Adrenal gland (tissue), 12 donors: ENCODE results near the gene SH2D7. TPM values are rescaled to one million over a fixed set of nuclear protein-coding genes. Genes with fewer than 3 reads are reported as not detected.

ENCODE experiments used
- DNase-seq, 7 donors: peaks; one replicate each; pipeline ENCODE4 v3.0.0-alpha.2; 2019 to 2020
- H3K27ac ChIP-seq, 5 donors: fragments of 200-600 bp; sonication (generic) in 4 of 5; 1 replicate in 3 of 5; 2 replicates in 2 of 5; pipeline versions ENCODE4 v1.5.1 to v1.8.0; 2016 to 2020; ENCODE audit warnings: mild to moderate bottlenecking in 1 of 5
- H3K27me3 ChIP-seq: fragments of 200-600 bp; 2 replicates; pipeline ENCODE4 v1.8.0; 2021
- H3K36me3 ChIP-seq, 2 donors: fragments of 200-600 bp; replicated peaks in 1 of 2; 1 replicate in 1 of 2; 2 replicates in 1 of 2; pipeline versions ENCODE4 v1.5.1 to v1.8.0; 2018 to 2022
- H3K4me1 ChIP-seq, 2 donors: fragments of 200-600 bp; replicated peaks in 1 of 2; 1 replicate in 1 of 2; 2 replicates in 1 of 2; pipeline versions ENCODE4 v1.5.1 to v1.8.0; 2018 to 2021
- H3K4me3 ChIP-seq, 4 donors: fragments of 200-600 bp; sonication (generic) in 3 of 4; one replicate each; pipeline ENCODE4 v1.5.1; 2016 to 2018
- H3K9me3 ChIP-seq, 3 donors: fragments of 200-600 bp; sonication (generic) in 1 of 3; replicated peaks in 1 of 3; 1 replicate in 2 of 3; 2 replicates in 1 of 3; pipeline versions ENCODE4 v1.5.1 to v1.8.0; 2016 to 2021
- CTCF ChIP-seq, 6 experiments: fragments of 450-650 bp in 4 of 6; fragments of 200-600 bp in 2 of 6; sonication (generic) in 1 of 6; IDR thresholded peaks; 1 replicate in 5 of 6; 2 replicates in 1 of 6; pipeline versions ENCODE4 v1.5.1 to v1.8.0; 2016 to 2021; ENCODE audit warnings: antibody characterized with exemption in 6 of 6, mild to moderate bottlenecking in 2 of 6, moderate library complexity in 1 of 6
- POLR2A ChIP-seq, 2 donors: fragments of 450-650 bp; IDR thresholded peaks; one replicate each; pipeline ENCODE4 v1.6.1; 2017; ENCODE audit warnings: antibody characterized with exemption in 2 of 2, mild to moderate bottlenecking in 2 of 2, moderate library complexity in 1 of 2
- WGBS, 4 donors: extraction: QIAGEN DNeasy Blood & Tissue Kit in 2 of 4; methylation state at CpG; one replicate each; pipeline versions ENCODE4 v1.1.5 to v1.1.7; 2013 to 2017; 5-methylcytosine and 5-hydroxymethylcytosine counted together
- intact Hi-C, 2 donors: fragments of 100-400 bp; cut with DNase I; formaldehyde crosslinking; loops; one replicate each; pipeline versions ENCODE4 v1.14.1 to v1.15.0; 2022 to 2023
- polyA plus RNA-seq, 3 donors: library from polyadenylated mRNA; stranded (reverse); fragments of 200-250 nt in 2 of 3; fragments of 350-450 nt in 1 of 3; fragmentation: Illumina TruSeq in 1 of 3; extraction: RNeasy Lipid Tissue Mini Kit (QIAGEN cat#74804) in 1 of 3; gene quantifications; one replicate each; pipeline ENCODE4 v1.2.3, GENCODE V29; 2013 to 2014
- total RNA-seq, 9 donors: library from RNA; depleted of rRNA in 4 of 9; stranded (reverse); fragments of >200 nt in 4 of 9; fragments of 120-200 nt in 1 of 9; fragmentation: NEBNext Ultra II Directional in 1 of 9; extraction: Animal tissue kit (Norgen Biotek cat#: 25700) in 1 of 9; gene quantifications; one replicate each; pipeline versions ENCODE4 v1.1.0 to v1.2.4, GENCODE V29; 2013 to 2023
- donor health status: healthy with polysubstance abuse.
- donor health status: Bipolar disorder and iron deficiency.
- donor health status: DM: yes; HTN: yes; CAD: no.
- donor health status: DM: no; HTN: no; CAD: no.
- donor health status: DM: no; HTN: no; CAD: no.
- donor health status: DM: yes; HTN: yes; CAD: no.

The SH2D7 gene
- total and polyA plus RNA-seq, 12 donors = not detected

DNA sequence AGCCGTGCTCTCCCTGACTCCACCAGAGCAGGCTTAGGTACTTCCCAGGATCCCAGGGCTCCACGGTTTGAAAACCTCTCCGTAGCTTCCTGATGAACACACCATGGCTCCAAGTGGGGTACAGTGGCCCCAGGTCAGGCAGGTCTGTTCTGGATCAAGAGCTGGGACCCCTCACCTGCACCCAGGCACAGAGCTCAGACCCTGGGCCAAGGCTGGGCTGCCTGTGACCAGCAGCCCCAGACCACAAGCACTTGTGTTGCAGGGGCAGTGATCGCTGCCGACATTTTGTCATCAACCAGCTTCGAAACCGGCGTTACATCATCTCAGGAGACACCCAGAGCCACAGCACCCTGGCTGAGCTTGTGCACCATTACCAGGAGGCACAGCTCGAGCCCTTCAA, 5.3 kb downstream of the SH2D7 start:
- TF ChIP-seq POLR2A (IDR thresholded peaks at IDR 0.05) = no peak
- intact Hi-C loops = no loop called here
- Histone ChIP-seq H3K27me3 (no peaks in the 10 kb centered on the region), H3K27ac (no peak overlapping the region), H3K9me3 (no peaks in the 10 kb centered on the region), H3K4me1 (no peaks in the 10 kb centered on the region), H3K36me3 (no peaks in the 10 kb centered on the region), H3K4me3 (no peak overlapping the region)
- peak in 2 of 7 donors; percentile 6 to 9 for DNase-seq
- WGBS, 4 donors = 82 to 93% (median 92%) methylated on average over 3 to 9 of the region's 9 CpGs

DNA sequence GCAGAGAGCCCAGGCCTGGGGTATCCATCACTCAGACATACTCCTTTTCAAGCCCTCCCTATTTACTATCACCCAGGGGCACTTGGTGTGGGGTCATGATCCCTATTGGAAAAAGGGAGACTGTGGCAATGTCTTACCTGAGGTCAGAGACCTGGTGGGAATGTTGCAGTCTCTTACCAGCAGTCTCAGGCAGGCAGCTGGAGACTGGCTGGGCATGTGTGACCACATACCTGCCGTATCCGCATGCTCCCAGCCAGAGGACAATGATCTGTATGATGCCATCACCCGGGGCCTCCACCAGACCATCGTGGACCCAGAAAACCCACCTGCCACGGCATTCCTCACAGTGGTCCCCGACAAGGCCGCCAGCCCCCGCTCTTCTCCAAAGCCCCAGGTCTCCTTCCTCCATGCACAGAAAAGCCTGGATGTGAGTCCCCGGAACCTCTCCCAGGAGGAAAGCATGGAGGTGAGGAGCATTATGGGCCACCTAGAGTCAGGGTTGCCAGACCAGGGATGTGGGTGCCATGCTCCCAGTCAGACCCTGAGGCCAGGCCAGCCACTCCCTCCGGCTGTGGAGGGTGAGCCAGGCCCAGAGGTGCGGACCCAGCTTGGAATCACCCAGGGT, 5.9 kb downstream of the SH2D7 start:
- intact Hi-C loops = no loop called here
- peak in 1 of 7 donors; percentile 5 for DNase-seq
- Histone ChIP-seq H3K4me3 (no peak overlapping the region), H3K27me3 (no peaks in the 10 kb centered on the region), H3K27ac (no peak overlapping the region), H3K9me3 (no peaks in the 10 kb centered on the region), H3K36me3 (no peaks in the 10 kb centered on the region), H3K4me1 (peaks cover 0 to 4% of the 10 kb centered on the region in 2 donors)
- 84 to 98% (median 93%) methylated on average over 8 to 11 of the region's 11 CpGs for WGBS, 4 donors
- TF ChIP-seq CTCF (IDR thresholded peaks at IDR 0.05) = no peak
- no peak for TF ChIP-seq POLR2A (IDR thresholded peaks at IDR 0.05)

DNA sequence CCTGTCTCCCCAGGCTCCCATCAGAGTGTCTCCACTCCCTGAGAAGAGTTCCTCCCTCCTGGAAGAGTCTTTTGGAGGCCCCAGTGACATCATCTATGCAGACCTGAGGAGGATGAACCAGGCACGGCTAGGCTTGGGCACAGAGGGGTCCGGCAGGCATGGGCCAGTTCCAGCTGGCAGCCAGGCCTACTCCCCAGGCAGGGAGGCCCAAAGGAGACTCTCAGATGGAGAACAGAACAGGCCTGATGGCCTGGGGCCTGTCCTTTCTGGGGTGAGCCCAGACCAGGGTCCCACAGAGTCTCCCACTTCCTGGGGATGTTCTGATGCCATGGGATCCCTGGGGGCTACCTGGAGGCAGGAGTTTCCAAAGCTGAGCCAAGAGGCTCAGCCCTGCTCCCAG, 8.5 kb downstream of the SH2D7 start:
- Histone ChIP-seq H3K4me1 (peaks cover 0 to 15% of the 10 kb centered on the region in 2 donors), H3K27me3 (no peaks in the 10 kb centered on the region), H3K36me3 (no peaks in the 10 kb centered on the region), H3K4me3 (no peak overlapping the region), H3K27ac (no peak overlapping the region), H3K9me3 (no peaks in the 10 kb centered on the region)
- intact Hi-C loops = no loop called here
- WGBS, 4 donors = 92 to 100% (median 97%) methylated on average over 1 to 2 of the region's 2 CpGs; no CpG with 5 or more reads in 1 of the 4 donors
- DNase-seq = peak in 1 of 7 donors; percentile 3
- no peak for TF ChIP-seq CTCF (IDR thresholded peaks at IDR 0.05)
- no peak for TF ChIP-seq POLR2A (IDR thresholded peaks at IDR 0.05)

DNA sequence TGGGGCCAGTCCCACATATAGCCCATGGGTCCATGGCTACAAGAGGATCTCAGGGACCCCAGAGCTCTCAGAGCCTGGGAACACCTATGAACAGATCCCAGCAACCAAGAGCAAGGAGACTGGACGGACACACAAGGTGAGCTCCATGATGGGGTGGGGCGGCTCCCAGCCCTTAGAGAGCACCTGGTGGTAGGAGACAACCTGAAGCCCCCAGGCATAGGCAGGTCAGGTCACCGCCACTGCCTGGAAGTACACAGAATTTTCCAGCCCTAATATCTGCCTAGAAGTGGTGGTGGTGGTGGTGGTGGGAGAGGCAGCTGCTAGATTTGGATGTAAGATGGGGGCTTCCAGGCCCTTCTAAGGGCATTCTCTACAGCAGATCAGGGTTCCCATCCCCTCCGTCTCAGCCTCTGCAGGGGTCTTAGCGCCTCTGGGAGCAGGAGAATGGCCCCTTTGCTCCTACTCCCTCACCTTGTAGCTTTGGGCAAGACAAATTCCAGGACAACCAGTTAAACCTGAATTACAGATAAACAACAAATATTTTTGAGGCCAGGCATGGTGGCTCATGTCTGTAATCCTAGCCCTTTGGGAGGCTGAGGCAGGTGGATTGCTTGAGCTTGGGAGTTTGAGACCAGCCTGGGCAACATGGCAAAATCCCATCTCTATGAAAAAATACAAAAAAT, 9.2 kb downstream of the SH2D7 start:
- 89 to 100% (median 96%) methylated on average over 2 to 5 of the region's 5 CpGs for WGBS, 4 donors
- no peak overlapping the region for H3K4me3 ChIP-seq
- no peak for TF ChIP-seq POLR2A (IDR thresholded peaks at IDR 0.05)
- TF ChIP-seq CTCF (IDR thresholded peaks at IDR 0.05) = no peak
- peaks cover 0 to 15% of the 10 kb centered on the region in 2 donors for H3K4me1 ChIP-seq
- no peaks in the 10 kb centered on the region for H3K27me3 ChIP-seq
- peak in 1 of 7 donors; percentile 4 for DNase-seq
- no peak overlapping the region for H3K27ac ChIP-seq
- H3K36me3 ChIP-seq = no peaks in the 10 kb centered on the region
- no peaks in the 10 kb centered on the region for H3K9me3 ChIP-seq
- intact Hi-C loops = no loop called here
